ENCODE measurements around the gene HSPA5.
"Not testable (repeated sequence)": the region's sequence is repeated elsewhere in the genome, so short reads cannot be mapped to it uniquely, and the experiment has no call there.

HSPA5 gene

DNA sequence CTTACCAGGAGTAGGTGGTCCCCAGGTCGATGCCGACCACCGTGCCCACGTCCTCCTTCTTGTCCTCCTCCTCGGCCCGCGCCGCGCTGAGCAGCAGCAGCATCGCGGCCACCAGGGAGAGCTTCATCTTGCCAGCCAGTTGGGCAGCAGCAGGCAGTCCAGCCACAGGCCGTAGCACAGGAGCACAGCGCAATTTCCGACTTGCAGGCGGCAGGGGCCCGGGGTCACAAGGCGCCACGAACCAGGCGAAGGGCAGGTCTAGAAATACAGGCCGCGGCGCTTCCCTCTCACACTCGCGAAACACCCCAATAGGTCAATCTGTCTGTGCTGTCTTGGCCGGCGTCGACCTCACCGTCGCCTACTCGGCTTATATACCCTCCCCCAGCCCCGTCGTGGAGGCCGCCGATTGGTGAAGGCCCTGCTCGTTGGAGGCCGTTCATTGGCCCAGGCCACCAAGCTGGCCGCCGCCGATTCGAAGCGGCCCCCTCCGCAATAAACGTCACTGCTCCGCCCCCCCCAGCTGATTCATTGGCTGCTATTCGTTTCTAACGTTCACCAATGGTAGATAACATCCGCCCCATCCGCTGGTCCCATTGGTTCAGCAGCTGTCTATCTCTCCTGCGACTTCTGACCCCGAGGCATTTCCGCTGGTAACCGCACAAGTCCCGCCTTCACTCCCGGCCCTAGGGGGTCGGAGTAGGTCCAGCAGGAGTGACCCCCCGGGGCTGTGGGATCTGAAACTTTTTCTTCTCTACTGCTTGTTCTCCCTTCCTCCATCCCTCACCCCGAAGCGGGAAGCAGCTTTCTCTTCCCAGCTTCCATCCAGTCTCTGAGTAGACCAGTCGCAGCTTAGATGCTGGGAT, at the start of gene HSPA5:
TSS of gene HSPA5 (minus strand) at position 344 of the 863 bp plus-strand sequence. CDS start at position 127, 217 bp downstream.
- peak; percentile 93 to 100 (median 99) for DNase-seq

- not testable (repeated sequence) for DNase-seq
Measured at GRCh38 chr9:125286935-125287433, 45.8 kb upstream of the HSPA5 start.

DNA sequence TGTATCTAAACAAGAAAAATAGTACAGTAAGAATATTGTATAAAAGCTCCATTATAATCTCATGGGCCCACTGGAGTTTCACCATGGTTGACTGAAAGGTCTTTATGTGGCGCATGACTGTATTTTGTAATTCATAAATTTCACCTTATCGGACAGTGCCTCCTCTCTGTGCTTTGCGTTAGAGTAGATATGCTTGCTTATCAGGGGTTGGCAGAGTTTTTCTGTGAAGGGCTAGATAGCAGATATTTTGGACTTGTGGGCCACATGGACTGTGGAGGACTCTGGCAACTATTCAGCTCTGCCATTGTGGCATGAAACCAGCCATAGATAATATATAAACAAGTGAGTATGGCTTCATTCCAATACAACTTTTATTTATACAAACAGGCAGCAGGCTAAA, 43.7 kb upstream of the HSPA5 start:
- DNase-seq: no peak

GRCh38 chr9:125280945-125281344, 39.8 kb upstream of the HSPA5 start:
- DNase-seq: no peak

DNA sequence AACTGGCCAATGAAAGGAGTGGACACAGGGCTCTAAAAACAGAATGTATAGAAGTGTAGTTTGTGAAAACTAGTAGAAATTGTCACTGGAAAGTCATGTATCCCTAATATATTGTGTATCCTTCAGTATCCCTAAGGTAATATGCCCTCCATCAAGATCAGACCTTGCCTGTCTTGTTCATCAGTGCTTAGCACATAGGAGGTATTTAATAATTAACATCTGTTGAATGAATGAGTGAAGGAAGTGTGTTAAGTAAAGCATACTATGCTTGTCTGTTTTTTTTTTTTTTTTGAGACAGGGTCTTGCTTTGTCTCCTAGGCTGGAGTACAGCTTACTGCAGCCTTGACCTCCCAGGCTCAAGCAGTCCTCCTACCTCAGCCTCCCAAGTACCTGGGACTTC, 36.3 kb upstream of the HSPA5 start:
- DNase-seq: no peak

DNA sequence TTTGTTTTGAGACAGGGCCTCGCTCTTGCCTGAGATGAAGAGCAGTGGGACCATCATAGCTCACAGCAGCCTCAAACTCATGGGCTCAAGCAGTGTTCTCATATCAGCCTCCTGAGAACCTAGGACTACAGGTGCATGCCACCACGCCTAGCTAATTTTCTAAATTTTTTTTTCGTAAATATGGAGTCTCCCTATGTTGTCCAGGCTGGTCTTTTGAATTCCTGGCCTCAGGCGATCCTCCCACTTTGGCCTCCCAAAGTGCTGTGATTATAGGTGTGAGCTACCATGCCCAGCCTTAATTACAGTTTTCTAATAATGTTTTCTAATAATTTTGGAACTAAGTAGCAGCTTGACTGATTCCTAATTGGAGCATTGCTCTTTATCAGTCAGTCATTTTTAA, 35.6 kb upstream of the HSPA5 start:
- no peak for DNase-seq

DNA sequence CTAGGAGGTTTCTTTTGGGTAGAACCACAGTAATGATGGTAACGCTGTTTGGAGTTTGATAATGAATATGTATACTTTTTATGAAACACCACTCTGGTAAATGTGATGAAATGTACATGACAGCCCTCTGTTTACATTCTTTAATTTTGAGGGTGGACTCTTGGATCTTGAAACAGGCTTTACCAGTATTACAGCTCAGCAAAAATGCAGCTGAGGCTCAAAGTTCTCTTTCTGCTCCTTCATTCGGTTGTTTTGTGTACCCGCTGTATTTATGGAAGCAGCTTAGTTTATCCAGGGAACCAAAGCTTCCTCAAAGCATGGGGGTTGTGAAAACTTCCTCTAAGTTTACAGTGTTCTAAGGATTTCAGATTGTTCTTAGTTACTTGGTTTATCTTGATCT, 31.6 kb upstream of the HSPA5 start:
- DNase-seq: no peak

- no peak for DNase-seq
Measured at GRCh38 chr9:125271081-125271480, 29.9 kb upstream of the HSPA5 start.

DNA sequence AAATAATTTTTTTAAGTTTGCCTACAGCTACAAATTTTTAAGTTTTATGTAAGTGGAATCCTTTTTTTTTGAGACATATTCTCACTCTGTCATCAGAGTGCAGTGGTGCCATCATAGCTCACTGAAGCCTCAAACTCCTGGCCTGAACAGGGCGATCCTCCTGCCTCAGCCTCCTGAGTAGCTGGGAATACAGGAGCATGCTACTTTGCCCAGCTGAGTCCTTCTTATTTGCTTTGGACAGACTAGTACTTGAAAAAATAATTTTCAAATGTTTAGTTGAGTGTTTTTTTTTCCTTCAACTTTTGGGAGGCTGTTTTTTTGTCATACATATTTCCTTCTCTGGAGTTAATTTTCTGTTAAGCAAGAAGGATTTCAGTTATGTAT, 27.9 kb upstream of the HSPA5 start:
- DNase-seq: no peak

DNA sequence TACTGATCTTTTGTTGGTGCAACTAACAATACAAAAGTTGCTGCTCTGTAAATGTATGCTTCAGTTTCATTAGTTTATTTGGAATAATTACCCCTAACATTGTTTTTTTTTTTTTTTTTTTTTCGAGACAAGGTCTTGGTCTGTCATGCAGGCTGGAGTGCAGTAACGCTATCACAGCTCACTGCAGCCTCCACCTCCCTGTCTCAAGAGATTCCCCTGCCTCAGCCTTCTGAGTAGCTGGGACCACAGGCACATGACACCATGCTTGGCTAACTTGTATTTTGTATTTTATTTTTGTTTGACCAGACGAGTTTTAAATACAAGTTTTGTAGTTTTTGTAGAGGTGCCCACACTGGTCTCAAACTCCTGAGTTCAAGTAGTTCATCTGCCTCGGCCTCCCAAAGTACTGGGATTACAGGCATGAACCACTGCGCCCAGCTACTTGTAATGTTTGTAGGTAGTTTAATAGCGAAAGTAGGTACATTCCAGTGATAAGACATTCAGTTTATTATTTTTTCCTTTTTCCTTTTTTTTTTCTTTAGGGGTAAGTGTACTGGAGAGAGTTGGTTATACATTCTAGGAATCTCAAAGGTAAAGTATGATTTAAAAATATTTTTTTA, 27.4 kb upstream of the HSPA5 start:
- DNase-seq: no peak

DNA sequence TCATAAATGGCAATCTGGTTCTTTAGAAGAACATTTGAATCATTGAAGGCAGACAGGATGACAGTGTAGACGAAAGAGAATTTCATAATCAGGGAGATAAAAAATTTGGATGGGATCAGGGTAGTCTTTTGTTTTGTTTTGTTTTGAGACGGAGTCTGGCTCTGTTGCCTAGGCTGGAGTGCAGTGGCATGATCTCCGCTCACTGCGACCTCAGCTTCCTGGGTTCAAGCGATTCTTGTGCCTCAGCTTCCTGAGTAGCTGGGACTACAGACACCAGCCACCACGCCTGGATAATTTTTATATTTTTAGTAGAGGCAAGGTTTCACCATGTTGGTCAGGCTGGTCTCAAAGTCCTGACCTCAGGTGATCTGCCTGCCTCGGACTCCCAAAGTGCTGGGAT, 22.9 kb upstream of the HSPA5 start:
- not testable (repeated sequence) for DNase-seq

DNA sequence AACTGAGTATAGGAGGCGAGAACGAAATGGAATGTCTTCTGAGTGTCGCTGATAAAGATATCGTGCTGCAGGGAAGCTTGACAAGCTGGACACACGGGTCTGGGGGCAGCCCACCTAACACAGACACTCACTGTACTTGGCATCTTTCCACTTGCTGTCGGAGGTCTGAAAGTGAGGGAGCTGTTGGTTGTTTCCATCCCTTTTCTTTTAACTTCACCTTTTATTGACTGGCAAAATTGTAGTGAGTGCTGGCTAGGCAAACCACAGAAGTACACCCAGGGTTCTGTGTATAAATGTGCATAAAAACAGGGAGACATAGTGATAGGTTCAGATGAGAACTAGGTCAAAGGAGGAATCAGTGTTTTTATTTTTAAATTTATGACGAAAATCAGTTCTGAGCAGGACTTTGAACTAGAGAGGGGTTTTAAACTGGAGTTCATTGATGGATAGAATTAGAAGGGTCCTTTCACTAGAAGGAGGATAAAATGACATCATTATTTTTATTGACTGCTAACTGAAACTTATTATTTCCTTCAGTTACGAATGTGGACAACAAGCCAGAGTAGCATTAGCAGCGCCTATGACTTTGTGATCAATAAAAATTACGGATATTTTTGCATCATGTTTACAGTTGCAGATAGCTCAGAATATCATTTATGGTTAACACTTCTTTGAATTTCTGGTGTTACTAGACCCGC, 21.3 kb upstream of the HSPA5 start:
- no peak for DNase-seq

DNA sequence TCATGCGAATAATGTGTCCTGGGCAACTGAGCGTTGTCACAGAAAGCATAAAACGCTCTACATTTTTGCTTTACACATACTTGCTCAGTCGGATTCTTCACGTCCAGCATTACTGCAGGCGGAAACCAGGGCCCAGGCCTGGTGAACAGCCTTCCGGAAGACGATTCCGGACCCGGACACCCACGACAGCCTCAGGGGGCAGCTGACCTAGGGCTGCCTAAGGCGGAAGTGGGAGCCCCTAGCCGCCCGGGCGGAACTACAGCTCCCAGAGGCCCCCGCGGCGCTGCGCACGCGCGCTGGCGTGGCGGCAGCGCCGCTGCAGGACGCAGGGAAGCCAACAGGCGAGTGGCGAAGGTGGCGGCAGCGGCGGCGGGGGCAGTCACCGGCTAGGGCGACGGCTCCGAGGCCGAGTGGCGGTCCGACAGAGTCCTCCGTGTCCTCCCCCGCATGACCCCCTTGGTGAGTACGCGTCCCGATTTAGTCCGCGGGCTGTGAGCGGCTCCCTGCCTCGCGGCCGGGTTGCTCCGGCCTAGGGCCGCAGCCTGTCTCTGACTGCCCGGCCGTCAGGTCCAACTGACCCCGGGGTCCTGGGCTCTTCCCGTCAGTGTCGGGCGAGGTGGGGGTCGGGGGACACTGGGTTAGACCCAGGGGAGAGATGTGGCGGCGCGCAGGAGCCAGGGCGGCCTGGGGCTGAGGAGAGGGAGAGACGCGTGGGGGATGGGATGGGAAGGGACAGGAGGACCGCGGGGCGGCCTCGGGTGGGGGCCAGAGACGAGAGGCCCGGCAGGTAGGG, 20.6 kb upstream of the HSPA5 start, which contains the start of gene GAPVD1:
TSS of gene GAPVD1 (plus strand) at position 326 of the 793 bp plus-strand sequence. CDS start 37,096 bp downstream, outside the sequence.
- peak; percentile 35 to 91 (median 78) for DNase-seq

- DNase-seq: no peak
Measured at GRCh38 chr9:125260561-125260960, 19.4 kb upstream of the HSPA5 start.

DNA sequence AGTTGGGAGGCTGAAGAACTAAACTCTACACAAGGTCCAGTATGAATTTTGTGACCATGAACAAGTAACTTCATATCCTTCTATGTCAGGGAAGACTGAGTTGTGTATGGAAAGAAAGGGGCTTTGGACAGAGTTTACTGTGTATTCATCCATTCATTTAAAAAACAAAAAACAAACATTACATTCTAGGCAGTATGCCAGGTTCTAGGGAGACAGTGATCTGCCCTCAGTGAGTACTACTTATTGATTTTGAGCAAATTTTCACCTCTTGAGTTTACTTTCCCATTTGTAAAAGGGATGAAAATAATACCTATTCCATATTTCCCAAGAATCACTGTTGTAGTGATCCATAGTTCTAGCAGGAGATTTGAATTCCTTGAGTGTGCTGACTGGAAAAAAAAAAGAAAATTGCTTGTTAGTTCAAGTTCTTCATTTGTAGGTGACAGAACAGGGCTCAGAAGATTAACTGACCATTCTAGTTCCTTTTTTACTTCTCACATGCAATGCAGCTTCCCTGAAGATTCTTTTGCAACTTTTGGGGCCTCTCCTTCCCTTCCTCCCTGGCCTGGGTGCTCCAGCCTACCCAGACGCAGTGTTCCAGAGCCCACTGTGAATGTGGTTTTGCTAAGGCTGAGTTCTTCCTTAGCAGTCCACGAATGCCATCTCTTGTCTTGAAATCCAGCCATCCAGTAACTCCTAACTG, 17.8 kb upstream of the HSPA5 start:
- peak in 2 of 56 donors; percentile 4 for DNase-seq

GRCh38 chr9:125258160-125258785, 17.1 kb upstream of the HSPA5 start:
- DNase-seq: no peak

DNA sequence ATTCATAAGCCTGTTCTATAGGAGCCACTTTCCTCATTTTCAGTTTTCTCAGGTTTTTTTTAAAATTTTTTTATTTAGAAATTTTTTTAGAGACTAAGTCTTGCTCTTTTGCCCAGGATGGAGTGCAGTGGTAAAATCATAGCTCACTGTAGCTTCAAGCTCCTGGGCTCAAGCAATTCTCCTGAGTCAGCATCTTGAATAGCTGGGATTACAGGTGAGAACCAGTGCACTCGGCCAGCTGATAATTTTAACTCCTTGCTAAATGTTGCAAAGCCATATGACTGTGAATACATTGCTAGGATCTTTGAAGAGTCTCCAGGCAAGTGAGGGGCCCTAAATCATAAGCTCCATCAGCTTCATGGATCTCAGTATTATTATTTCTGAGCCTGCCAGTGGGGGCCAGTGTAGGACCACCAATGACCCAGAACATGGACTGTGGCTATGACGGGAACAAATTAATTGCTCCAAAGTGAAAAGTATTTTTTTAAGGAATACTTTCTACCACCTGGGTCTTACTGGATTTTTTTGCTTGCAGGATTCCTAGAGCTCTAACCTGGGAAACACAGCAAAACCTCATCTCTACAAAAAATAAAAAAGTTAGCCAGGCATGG, 14.7 kb upstream of the HSPA5 start:
- DNase-seq: peak in 1 of 56 donors; percentile 5

GRCh38 chr9:125254231-125254630, 13.1 kb upstream of the HSPA5 start:
- no peak for DNase-seq

GRCh38 chr9:125246261-125246667, 5.1 kb upstream of the HSPA5 start:
- no peak for DNase-seq

Data from amygdala (tissue), 56 donors.